ENCODE data around the gene ACAP3.

DNA sequence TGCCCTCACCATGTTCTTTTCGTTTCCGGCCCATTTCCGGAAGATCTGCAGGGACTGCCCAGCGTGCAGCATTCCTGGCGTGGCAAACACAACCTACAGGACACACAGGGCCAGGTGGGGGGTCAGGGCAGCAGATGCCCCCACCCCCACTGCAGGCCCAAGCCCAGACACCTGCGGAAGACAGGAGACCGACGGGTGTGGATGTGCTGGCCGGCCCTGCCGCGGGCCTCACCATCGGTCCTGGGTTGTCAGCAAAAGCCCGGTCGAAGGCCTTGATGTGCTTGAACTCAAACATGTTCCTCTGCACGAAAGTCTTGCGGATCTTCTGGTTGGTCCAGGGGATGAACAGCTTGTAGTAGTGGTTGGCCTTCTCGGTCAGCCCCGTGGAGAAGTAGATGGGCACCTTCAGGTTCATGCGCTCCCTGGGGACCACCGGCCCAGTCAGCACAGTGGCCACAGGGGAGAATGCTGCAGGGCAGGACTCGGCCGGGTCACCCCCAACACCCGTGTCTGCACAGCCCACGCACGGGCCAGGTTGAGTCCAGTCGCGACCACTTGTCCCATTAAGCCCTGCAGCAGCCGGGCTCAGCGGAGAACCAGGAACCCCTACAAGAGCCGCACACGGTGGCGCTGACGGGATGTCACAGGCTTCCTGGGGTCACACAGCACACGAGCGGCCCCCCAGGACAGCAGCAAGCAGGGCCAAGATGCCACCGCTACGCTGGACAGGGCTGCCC is 5.9 kb upstream of the ACAP3 start:
- TF ChIP-seq EZH2 (IDR thresholded peaks at IDR 0.05; ENCODE audit: low read depth, unreplicated experiment) (no peak), CREB1 (CRISPR knock-in tag; IDR thresholded peaks at IDR 0.05; ENCODE audit: low read depth) (no peak)
- TF ChIP-seq, protein P1, sequence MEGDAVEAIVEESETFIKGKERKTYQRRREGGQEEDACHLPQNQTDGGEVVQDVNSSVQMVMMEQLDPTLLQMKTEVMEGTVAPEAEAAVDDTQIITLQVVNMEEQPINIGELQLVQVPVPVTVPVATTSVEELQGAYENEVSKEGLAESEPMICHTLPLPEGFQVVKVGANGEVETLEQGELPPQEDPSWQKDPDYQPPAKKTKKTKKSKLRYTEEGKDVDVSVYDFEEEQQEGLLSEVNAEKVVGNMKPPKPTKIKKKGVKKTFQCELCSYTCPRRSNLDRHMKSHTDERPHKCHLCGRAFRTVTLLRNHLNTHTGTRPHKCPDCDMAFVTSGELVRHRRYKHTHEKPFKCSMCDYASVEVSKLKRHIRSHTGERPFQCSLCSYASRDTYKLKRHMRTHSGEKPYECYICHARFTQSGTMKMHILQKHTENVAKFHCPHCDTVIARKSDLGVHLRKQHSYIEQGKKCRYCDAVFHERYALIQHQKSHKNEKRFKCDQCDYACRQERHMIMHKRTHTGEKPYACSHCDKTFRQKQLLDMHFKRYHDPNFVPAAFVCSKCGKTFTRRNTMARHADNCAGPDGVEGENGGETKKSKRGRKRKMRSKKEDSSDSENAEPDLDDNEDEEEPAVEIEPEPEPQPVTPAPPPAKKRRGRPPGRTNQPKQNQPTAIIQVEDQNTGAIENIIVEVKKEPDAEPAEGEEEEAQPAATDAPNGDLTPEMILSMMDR (conservative IDR thresholded peaks at IDR 0.05; ENCODE audit: low read depth in 2 of 2) = no peak

Data from GM23338 (cell line).